CD4-positive, alpha-beta T cell treated with Interleukin-6 for 4 hours (primary cell): ENCODE measurements around the gene PTPN11.
"Not testable (repeated sequence)": the region's sequence is repeated elsewhere in the genome, so short reads cannot be mapped to it uniquely, and the experiment has no call there.

Experiments used
- DNase-seq: peaks from one replicate; pipeline ENCODE4 v3.0.0-alpha.2; 2020; ENCODE audit warnings: mixed read lengths

Gene PTPN11

DNA sequence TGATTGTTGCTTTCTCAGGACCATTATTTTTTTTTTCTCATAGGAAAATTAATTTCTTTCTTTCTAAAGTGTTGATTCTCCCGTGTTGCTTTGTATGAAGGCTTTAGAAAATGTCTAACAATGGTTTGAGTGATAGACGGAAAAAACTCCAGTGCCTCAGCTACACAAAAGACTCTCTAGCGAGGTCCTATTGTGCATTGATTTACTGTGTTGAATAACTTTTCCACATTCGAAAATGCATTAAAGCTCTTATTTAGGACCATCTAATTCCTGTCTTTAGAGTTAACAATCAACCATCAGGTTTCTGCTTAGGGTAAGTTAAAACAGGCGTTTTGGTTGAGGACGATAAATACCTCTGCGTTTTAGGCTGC, 99.6 kb downstream of the PTPN11 start:
- no peak for DNase-seq

DNA sequence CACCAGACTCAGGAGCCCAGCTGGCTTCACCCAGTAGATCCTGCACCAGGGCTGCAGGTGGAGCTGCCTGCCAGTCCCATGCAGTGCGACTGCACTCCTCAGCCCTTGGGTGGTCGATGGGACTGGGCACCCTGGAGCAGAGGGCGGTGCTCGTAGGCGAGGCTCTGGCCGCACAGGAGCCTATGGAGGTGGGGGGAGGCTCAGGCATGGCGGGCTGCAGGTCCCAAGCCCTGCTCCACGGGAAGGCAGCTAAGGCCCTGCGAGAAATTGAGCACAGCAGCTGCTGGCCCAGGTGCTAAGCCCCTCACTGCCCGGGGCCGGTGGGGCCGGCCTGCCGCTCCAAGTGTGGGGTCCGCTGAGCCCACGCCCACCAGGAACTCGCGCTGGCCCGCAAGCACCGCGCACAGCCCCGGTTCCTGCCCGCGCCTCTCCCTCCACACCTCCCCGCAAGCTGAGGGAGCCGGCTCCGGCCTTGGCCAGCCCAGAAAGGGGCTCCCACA, 101.1 kb downstream of the PTPN11 start:
- DNase-seq: not testable (repeated sequence)

DNA sequence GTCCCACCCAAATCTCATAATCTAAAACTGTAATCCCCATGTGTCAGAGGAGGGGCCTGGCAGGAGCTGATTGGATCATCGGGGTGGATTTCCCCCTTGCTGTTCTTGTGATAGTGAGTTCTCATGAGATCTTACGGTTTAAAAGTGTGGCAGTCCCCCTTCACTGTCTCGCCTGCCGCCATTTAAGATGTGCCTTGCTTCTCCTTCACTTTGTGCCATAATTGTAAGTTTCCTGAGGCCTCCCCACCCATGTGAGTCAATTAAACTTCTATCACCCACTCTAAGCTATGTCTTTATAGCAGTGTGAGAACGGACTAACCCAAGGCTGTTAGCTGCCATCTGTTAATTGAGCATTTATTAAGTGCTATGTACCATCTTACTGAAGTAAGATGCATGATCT, 105.1 kb downstream of the PTPN11 start:
- DNase-seq: no peak

- DNase-seq: no peak
Measured at GRCh38 chr12:112524269-112524668, 105.5 kb downstream of the PTPN11 start.

DNA sequence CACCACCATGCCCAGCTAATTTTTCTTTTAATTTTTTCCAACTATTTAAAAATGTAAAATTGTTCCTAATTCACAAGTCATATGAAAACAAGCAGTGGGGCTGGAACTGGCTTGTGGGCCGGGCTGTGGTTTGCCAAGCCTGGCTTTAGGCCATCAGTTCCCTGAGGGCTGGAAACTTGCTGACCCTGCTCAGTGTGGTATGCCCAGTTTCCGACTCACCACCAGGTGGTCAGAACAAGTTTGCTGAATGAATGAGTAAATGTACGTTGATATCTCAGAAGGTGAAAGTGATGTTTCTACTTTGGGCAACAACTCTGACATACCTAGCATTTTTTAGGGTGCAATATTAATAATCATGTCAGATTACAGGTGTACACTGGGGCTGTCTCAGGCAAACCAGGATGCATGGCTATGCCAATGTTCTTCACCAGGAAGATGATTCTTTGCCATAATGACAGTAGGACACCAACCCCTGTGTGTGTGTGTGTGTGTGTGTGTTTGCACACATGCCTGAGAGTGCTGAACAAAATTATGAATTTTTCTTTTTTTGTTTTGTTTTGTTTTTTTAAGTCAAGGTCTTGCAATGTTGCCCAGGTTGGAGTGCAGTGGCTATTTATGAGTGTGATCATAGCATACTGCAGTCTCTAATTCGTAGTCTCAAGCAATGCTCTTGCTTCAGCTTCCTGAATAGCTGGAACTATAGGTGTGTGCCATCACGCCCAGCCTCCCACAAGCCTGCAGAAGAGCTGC, 106.1 kb downstream of the PTPN11 start:
- DNase-seq: no peak

GRCh38 chr12:112525426-112525809, 106.7 kb downstream of the PTPN11 start:
- no peak for DNase-seq

GRCh38 chr12:112527082-112527481, 108.3 kb downstream of the PTPN11 start:
- no peak for DNase-seq

GRCh38 chr12:112527501-112527900, 108.8 kb downstream of the PTPN11 start:
- no peak for DNase-seq

- no peak for DNase-seq
Measured at GRCh38 chr12:112528521-112528920, 109.8 kb downstream of the PTPN11 start.

GRCh38 chr12:112530941-112531340, 112.2 kb downstream of the PTPN11 start:
- DNase-seq: no peak

GRCh38 chr12:112532106-112532505, 113.4 kb downstream of the PTPN11 start:
- DNase-seq: no peak

DNA sequence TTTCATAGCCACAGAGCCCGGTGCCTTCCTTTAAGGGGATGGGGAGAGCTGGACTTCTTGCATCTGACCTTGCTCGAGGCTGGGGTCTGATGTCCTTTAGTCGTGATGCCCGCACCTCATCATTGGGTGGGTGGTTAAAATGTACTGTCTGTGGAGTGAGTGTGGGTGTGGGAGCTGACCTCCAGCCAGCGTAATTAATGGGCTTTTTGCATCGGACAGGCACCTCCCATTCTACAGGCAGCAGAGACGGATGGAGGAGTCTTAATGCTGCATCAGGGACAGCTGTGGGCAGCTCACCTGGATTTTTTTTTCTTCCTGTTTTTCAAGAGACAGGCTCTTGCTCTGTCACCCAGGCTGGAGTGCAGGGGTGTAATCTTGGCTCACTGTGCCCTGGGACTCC, 114.8 kb downstream of the PTPN11 start:
- no peak for DNase-seq

GRCh38 chr12:112535017-112535416, 116.3 kb downstream of the PTPN11 start:
- DNase-seq: no peak

- DNase-seq: no peak
Measured at GRCh38 chr12:112535637-112536366, 117.1 kb downstream of the PTPN11 start.

- DNase-seq: no peak
Measured at GRCh38 chr12:112536367-112536730, 117.6 kb downstream of the PTPN11 start.

DNA sequence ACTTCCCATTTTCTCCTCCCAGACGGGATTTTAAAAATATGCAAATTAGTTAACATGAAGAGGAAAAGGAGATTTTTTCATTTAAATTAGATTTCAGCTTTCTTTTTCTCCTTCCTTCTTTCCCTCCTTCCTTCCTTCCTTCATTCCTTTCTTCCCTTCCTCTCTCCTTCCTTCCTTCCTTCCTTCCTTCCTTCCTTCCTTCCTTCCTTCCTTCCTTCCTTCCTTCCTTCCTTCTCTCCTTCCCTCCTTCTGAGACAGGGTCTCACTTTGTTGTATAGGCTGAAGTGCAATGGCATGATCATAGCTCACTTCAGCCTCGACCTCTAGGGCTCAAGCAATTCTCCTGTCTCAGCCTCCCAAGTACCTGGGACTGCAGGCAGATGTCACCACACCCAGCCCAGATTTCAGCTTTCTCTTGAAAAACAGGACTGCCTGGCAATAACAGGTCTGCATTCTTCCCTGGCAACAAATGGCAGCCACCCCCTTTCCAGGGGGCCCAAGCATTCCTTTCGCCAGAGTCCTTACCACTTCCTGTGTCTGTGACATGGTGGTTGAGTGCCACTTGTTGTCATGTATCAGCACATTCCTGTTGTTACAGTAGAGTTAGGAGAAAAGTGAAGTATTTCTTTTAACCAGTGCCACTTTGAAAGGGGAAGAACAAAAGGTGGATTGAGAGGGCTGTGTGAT, 119.1 kb downstream of the PTPN11 start:
- DNase-seq: no peak

- no peak for DNase-seq
Measured at GRCh38 chr12:112538740-112539139, 120.0 kb downstream of the PTPN11 start.

GRCh38 chr12:112539221-112539620, 120.5 kb downstream of the PTPN11 start:
- DNase-seq: no peak

GRCh38 chr12:112540021-112540420, 121.3 kb downstream of the PTPN11 start:
- DNase-seq: no peak

- DNase-seq: no peak
Measured at GRCh38 chr12:112543751-112544150, 125.0 kb downstream of the PTPN11 start.

- DNase-seq: no peak
Measured at GRCh38 chr12:112546339-112546738, 127.6 kb downstream of the PTPN11 start.

DNA sequence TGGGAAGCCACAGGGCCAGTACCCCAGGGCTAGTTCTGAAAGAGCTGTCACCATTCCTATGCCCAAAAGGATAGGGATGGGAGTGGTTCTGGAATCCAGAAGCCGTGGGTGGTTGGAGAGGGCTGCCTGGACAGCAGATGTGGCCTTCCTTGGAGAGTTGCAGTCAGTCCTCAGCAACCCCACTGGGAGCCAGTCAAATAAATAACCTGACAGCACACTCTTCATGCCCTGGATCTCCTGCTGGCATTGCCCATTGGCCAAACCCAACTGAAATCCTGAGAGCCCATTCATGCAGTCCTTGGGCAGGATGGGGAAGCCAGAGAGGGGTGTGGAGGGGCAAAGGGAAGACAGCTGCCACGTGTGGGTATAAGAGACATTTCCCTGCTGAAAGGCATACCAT, 128.2 kb downstream of the PTPN11 start:
- DNase-seq: no peak

- no peak for DNase-seq
Measured at GRCh38 chr12:112549031-112549430, 130.3 kb downstream of the PTPN11 start.

DNA sequence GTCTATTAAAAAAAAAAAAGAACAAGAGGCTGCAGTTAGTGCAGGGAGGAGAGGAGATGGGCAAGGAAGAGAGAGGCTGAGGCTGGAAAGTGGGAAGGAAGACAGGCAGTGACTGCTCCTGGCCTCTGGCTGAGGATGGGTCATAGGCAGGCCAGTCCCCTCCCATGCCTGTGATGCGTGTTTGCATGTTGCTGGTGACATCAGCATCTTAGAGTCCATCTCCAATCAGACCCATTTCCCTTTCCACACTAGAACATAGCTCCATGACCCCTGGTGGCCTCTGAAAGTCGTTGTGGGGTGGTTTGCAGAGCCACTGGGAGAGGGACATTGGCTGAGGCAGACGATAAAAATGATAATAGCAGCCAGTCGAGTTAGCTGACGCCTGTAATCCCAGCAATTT, 132.9 kb downstream of the PTPN11 start:
- DNase-seq: no peak
